ENCODE measurements around the gene KRT6C. TPM values are rescaled to one million over a fixed set of nuclear protein-coding genes. Genes with fewer than 3 reads are reported as not detected.

Gene KRT6C
- total and polyA plus RNA-seq, 11 donors: not detected

DNA sequence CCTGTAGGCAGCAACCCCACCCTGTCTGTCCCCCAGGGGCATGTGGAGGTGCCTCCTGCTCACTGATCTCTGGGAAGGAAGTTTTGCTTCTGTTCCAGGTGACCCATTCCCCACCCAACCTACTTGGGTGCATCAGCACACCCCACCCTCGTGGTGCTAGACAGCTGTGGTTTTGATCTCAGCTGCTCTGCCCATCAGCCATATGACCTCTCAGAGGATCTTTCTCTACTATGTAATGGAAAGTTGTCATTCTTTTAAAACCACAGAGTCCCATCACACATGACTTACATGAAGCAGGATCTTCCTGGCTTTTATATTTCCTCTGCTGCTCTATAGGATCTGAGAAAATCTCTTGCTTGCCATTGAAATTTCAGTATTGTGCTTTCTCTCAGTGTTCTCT lies 53.9 kb downstream of the KRT6C start:
- DNase-seq: no peak
- intact Hi-C loops (cut with DNase I): loop anchor here in 1 of 10 donors (10.0 kb wide), 1 partner anchor 75 kb away; the partner anchor contains the start of gene KRT6A
- ATAC-seq: no peak
- no peaks in the 10 kb centered on the region for H3K36me3 ChIP-seq
- H3K27ac ChIP-seq: no peak overlapping the region
- 42 to 67% (median 53%) methylated on average over 1 of the region's 1 CpG for WGBS, 4 donors
- no peaks in the 10 kb centered on the region for H3K9me3 ChIP-seq
- peaks cover 0 to 7% (median 0%) of the 10 kb centered on the region in 9 donors for H3K27me3 ChIP-seq
- TF ChIP-seq CTCF (IDR thresholded peaks at IDR 0.05) (no peak), POLR2A (IDR thresholded peaks at IDR 0.05) (no peak)
- H3K4me1 ChIP-seq: peaks cover 0 to 21% (median 0%) of the 10 kb centered on the region in 12 donors
- no peak overlapping the region for H3K4me3 ChIP-seq

DNA sequence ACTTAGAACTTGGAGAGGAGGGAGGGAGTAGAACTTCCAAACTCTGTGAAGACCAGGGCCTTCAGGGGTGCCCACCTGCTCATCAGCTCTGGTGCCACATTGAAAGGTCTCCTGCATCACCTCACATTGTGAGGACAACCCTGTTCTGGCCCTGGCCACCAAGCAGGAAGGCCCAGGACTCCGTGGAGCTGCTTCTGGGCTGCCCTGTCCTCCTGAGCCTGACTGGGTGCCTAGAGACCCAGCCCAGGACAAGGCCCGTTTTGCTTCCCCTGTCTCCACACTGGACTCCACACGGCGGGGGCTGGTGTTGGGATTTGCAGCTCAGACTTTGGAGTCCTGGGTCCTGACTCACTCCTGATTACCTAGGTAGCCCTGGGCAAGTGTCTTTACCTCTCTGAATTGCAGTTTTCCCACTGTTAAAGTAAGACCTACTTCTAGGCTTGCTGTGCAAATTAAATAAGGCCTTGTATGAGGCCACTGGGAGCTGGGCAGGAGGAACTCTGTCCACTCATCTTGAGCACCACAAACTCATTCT lies 55.0 kb downstream of the KRT6C start:
- no peak overlapping the region for H3K4me3 ChIP-seq

More for the DNA sequence above, 55.0 kb downstream of the KRT6C start:
- peaks cover 0 to 7% (median 0%) of the 10 kb centered on the region in 9 donors for H3K27me3 ChIP-seq
- H3K27ac ChIP-seq: no peak overlapping the region
- TF ChIP-seq CTCF (IDR thresholded peaks at IDR 0.05) (no peak), POLR2A (IDR thresholded peaks at IDR 0.05) (no peak)
- no peak for DNase-seq
- intact Hi-C loops (cut with DNase I): loop anchor here in 1 of 10 donors (10.0 kb wide), 1 partner anchor 76 kb away; the partner anchor contains the start of gene KRT6A
- ATAC-seq: no peak
- H3K9me3 ChIP-seq: no peaks in the 10 kb centered on the region
- no peaks in the 10 kb centered on the region for H3K36me3 ChIP-seq
- 82 to 89% (median 86%) methylated on average over 4 of the region's 4 CpGs for WGBS, 4 donors
- peaks cover 0 to 21% (median 0%) of the 10 kb centered on the region in 12 donors for H3K4me1 ChIP-seq

Other genes starting within 250 kb of the KRT6C start
- 10 to 100 TPM in 1 of 9 donors, 1 to 10 TPM in 4, under 1 TPM in 2, not detected in 2; 0.20 to 56.7 (median 3.6) TPM for gene KRT7, start 240.6 kb downstream of the KRT6C start, total RNA-seq
- under 1 TPM in 1 of 2 donors, not detected in 1; 0.76 TPM for gene KRT7, start 240.6 kb downstream of the KRT6C start, polyA plus RNA-seq
- not detected for gene KRT86, start 199.2 kb downstream of the KRT6C start, total RNA-seq
- not detected for gene KRT86, start 199.2 kb downstream of the KRT6C start, polyA plus RNA-seq
- not detected for gene KRT81, start 182.3 kb downstream of the KRT6C start, total RNA-seq
- not detected for gene KRT81, start 182.3 kb downstream of the KRT6C start, polyA plus RNA-seq
- not detected for gene KRT83, start 152.4 kb downstream of the KRT6C start, total RNA-seq
- gene KRT83, start 152.4 kb downstream of the KRT6C start, polyA plus RNA-seq: not detected
- gene KRT85, start 106.3 kb downstream of the KRT6C start, total RNA-seq: not detected
- gene KRT85, start 106.3 kb downstream of the KRT6C start, polyA plus RNA-seq: not detected
- gene KRT84, start 88.2 kb downstream of the KRT6C start, total RNA-seq: not detected
- gene KRT84, start 88.2 kb downstream of the KRT6C start, polyA plus RNA-seq: not detected
- not detected for gene KRT82, start 67.5 kb downstream of the KRT6C start, total RNA-seq
- not detected for gene KRT82, start 67.5 kb downstream of the KRT6C start, polyA plus RNA-seq
- gene KRT75, start 39.4 kb downstream of the KRT6C start, total RNA-seq: not detected
- gene KRT75, start 39.4 kb downstream of the KRT6C start, polyA plus RNA-seq: not detected
- gene KRT6B, start 21.7 kb downstream of the KRT6C start, total RNA-seq: not detected
- gene KRT6B, start 21.7 kb downstream of the KRT6C start, polyA plus RNA-seq: not detected
- gene KRT6A, start 19.5 kb upstream of the KRT6C start, total RNA-seq: under 1 TPM in 1 of 9 donors, not detected in 8; 0.11 TPM
- under 1 TPM in 1 of 2 donors, not detected in 1; 0.03 TPM for gene KRT6A, start 19.5 kb upstream of the KRT6C start, polyA plus RNA-seq
- 1 to 10 TPM in 1 of 9 donors, not detected in 8; 3.4 TPM for gene KRT5, start 46.6 kb upstream of the KRT6C start, total RNA-seq
- gene KRT5, start 46.6 kb upstream of the KRT6C start, polyA plus RNA-seq: under 1 TPM in 1 of 2 donors, not detected in 1; 0.40 TPM
- not detected for gene KRT71, start 79.3 kb upstream of the KRT6C start, total RNA-seq
- gene KRT71, start 79.3 kb upstream of the KRT6C start, polyA plus RNA-seq: not detected
- not detected for gene KRT74, start 100.0 kb upstream of the KRT6C start, total RNA-seq
- gene KRT74, start 100.0 kb upstream of the KRT6C start, polyA plus RNA-seq: not detected
- gene KRT72, start 127.7 kb upstream of the KRT6C start, total RNA-seq: not detected
- not detected for gene KRT72, start 127.7 kb upstream of the KRT6C start, polyA plus RNA-seq
- gene KRT73, start 144.8 kb upstream of the KRT6C start, total RNA-seq: not detected
- not detected for gene KRT73, start 144.8 kb upstream of the KRT6C start, polyA plus RNA-seq
- gene KRT2, start 178.4 kb upstream of the KRT6C start, total RNA-seq: not detected
- not detected for gene KRT2, start 178.4 kb upstream of the KRT6C start, polyA plus RNA-seq
- gene KRT1, start 206.6 kb upstream of the KRT6C start, total RNA-seq: under 1 TPM in 1 of 9 donors, not detected in 8; 0.35 TPM
- not detected for gene KRT1, start 206.6 kb upstream of the KRT6C start, polyA plus RNA-seq
- gene KRT77, start 229.7 kb upstream of the KRT6C start, total RNA-seq: not detected
- gene KRT77, start 229.7 kb upstream of the KRT6C start, polyA plus RNA-seq: not detected

All from heart left ventricle (tissue), 16 donors.